ENCODE data around the gene UTP25. TPM values are rescaled to one million over a fixed set of nuclear protein-coding genes. Genes with fewer than 3 reads are reported as not detected.

UTP25 gene
- total RNA-seq, 1 experiment from 2014 or later: 9.5 TPM

DNA sequence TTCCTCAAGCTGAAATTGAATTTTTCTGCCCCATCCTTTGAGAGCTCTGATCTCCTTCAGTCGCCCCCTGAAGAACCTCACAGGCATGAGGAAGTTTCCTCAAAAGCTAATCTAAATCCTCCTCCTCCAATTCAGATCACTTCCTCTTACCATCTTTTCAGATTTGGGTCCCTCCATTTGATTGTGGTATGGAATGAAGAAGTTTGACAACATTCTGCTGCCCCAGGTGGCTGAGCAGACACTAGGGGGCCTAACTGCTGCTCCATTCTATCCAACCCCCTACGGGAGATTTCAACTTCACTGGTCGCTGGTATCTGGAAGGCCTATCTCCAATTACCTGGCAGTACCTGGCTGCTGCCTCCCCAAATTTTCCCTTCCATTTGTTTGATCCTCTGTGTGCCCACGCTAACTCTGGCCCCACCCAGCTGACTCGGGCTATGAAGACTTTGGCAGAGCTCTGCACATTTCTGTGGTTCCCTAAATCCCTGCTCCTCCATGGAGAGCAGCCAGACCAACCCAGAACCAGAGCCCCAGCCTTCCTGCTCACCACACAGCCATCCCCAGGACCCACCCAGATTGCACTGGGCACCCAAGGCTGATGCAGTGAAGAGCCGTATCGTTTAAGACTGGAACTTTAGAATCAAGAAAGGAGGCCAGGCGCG lies 29.7 kb upstream of the UTP25 start:
- ChIA-PET CTCF (interaction anchor here (1.1 kb wide), 1 partner anchor 8 kb away, joined by 6 read pairs; the partner anchor contains the start of gene IRF6), POLR2A (no interaction called here)
- Histone ChIP-seq H3K4me1 (peaks cover 14% of the 10 kb centered on the region), H3K9me3 (no peaks in the 10 kb centered on the region), H3K4me3 (ENCODE audit: low read depth, low read length) (no peak overlapping the region), H3K27me3 (replicated peaks; ENCODE audit: control insufficient read depth, insufficient read depth, low read length) (no peaks in the 10 kb centered on the region), H3K36me3 (ENCODE audit: control insufficient read depth, insufficient read depth, low read length) (no peaks in the 10 kb centered on the region; the same call in 1 of the 2 replicates)
- intact Hi-C loops (cut with micrococcal nuclease; ENCODE audit: unreplicated experiment): no loop called here
- Mint-ChIP-seq H3K4me1 (ENCODE audit: low read depth, unreplicated experiment) (peaks cover 8% of the 10 kb centered on the region), H3K9me3 (ENCODE audit: unreplicated experiment) (no peaks in the 10 kb centered on the region), H3K4me3 (ENCODE audit: unreplicated experiment) (no peak overlapping the region), H3K27ac (ENCODE audit: unreplicated experiment) (no peak overlapping the region), H3K36me3 (ENCODE audit: insufficient read depth, unreplicated experiment) (peaks cover 57% of the 10 kb centered on the region), H3K27me3 (ENCODE audit: insufficient read depth, unreplicated experiment) (no peaks in the 10 kb centered on the region)
- TF ChIP-seq, protein P1, sequence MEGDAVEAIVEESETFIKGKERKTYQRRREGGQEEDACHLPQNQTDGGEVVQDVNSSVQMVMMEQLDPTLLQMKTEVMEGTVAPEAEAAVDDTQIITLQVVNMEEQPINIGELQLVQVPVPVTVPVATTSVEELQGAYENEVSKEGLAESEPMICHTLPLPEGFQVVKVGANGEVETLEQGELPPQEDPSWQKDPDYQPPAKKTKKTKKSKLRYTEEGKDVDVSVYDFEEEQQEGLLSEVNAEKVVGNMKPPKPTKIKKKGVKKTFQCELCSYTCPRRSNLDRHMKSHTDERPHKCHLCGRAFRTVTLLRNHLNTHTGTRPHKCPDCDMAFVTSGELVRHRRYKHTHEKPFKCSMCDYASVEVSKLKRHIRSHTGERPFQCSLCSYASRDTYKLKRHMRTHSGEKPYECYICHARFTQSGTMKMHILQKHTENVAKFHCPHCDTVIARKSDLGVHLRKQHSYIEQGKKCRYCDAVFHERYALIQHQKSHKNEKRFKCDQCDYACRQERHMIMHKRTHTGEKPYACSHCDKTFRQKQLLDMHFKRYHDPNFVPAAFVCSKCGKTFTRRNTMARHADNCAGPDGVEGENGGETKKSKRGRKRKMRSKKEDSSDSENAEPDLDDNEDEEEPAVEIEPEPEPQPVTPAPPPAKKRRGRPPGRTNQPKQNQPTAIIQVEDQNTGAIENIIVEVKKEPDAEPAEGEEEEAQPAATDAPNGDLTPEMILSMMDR (IDR thresholded peaks at IDR 0.05; ENCODE audit: insufficient read depth in 1 of 2, low read depth in 1 of 2, low read length in 1 of 2, severe bottlenecking in 1 of 2, unreplicated experiment in 1 of 2): peak in 1 of 2 experiments; percentile 49
- BruUV-seq (replicated peaks): no TSS peak
- DNase-seq: no peak

DNA sequence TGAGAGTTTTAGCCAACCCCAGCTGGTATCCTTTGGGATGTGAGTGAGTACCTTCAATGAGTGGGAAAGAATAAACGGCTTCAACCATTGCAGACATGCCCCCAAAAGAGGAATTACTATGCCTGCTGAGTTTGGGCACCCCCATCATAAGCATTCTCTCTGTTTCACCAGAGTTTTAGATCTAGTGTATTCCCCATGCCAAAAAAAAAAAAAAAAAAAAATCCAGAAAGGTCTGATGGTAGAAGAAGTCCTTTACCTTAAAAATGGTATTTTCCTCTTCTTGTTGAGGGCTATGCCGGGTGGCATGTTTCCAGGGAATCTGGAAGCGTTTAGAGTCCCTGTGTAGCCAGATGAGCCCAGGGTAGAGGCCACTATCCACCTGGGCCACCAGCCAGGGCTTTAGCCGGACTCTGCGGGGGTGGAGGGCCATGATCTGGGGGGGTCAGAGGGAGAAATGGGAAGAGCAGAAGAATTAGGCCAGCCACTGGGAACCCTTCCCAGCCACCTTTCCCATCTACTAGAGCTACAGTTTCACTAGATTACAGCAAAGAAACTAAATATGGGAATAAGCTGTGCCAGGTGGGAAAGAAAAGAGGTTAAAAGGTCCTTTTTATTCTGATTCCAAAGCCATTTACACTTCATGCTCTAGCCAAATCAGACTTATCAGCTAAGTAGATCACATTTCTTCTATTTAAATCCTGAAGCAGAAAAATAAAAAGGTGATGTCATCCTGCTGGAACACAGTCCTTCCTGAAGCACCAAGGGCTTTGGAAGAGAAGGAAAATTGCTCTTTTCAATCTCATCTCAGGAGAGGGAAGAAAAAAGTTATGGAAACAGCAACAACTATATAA lies 26.6 kb upstream of the UTP25 start:
- Mint-ChIP-seq H3K36me3 (ENCODE audit: insufficient read depth, unreplicated experiment) (peaks cover 27% of the 10 kb centered on the region), H3K27me3 (ENCODE audit: insufficient read depth, unreplicated experiment) (no peaks in the 10 kb centered on the region), H3K9me3 (ENCODE audit: unreplicated experiment) (no peaks in the 10 kb centered on the region), H3K4me1 (ENCODE audit: low read depth, unreplicated experiment) (peaks cover 19% of the 10 kb centered on the region), H3K27ac (ENCODE audit: unreplicated experiment) (no peak overlapping the region), H3K4me3 (ENCODE audit: unreplicated experiment) (no peak overlapping the region)
- CTCF ChIA-PET: interaction anchor here (0.6 kb wide), 1 partner anchor 43 kb away, joined by 3 read pairs; no protein-coding TSS in a partner anchor
- POLR2A ChIA-PET: no interaction called here
- no peak for DNase-seq
- BruUV-seq (replicated peaks): no TSS peak
- peaks cover 10% of the 10 kb centered on the region for H3K4me1 ChIP-seq
- no peaks in the 10 kb centered on the region for H3K27me3 ChIP-seq (replicated peaks; ENCODE audit: control insufficient read depth, insufficient read depth, low read length)
- TF ChIP-seq, protein P1 (IDR thresholded peaks at IDR 0.05; ENCODE audit: insufficient read depth in 1 of 2, low read depth in 1 of 2, low read length in 1 of 2, severe bottlenecking in 1 of 2, unreplicated experiment in 1 of 2): no peak
- H3K4me3 ChIP-seq (ENCODE audit: low read depth, low read length): no peak overlapping the region
- no peaks in the 10 kb centered on the region; the same call in 1 of the 2 replicates for H3K36me3 ChIP-seq (ENCODE audit: control insufficient read depth, insufficient read depth, low read length)
- intact Hi-C loops (cut with micrococcal nuclease; ENCODE audit: unreplicated experiment): no loop called here
- H3K9me3 ChIP-seq: no peaks in the 10 kb centered on the region

DNA sequence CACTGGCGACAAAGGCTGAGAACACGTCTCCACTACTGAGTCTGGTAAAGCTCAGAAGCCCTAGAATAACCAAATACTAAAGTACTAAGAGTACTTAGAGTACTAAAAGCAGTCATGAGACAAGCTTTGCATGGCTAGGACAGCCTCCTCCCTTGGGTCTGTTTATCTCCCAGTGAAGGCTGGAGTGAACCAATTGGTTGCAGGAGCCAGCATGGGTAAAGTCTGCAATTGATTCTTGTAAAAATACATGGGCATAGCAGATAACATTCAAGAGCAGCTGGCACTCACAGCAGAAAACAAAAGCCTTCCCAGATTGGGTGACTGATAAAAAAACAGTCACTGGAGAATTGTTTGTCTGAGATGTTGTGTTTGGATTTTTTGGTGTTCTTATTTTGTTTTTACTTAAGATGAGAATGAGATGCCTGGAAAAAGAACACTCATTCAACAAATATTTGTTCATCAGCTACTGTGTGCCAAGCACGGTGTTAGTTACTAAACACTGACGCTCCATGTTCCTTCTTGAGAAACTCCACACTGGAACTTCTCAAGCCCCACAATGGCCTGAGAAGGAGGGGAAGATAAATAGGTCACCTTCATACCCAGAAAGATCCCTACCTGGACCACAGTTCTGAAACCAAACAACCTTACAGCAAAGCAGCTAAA lies 25.5 kb upstream of the UTP25 start:
- no peaks in the 10 kb centered on the region for H3K27me3 ChIP-seq (replicated peaks; ENCODE audit: control insufficient read depth, insufficient read depth, low read length)
- H3K4me3 Mint-ChIP-seq (ENCODE audit: unreplicated experiment): no peak overlapping the region
- H3K9me3 Mint-ChIP-seq (ENCODE audit: unreplicated experiment): no peaks in the 10 kb centered on the region
- H3K36me3 ChIP-seq (ENCODE audit: control insufficient read depth, insufficient read depth, low read length): no peaks in the 10 kb centered on the region; the same call in 1 of the 2 replicates
- ChIA-PET POLR2A (no interaction called here), CTCF (no interaction called here)
- peaks cover 4% of the 10 kb centered on the region; the same call in 1 of the 2 replicates for H3K4me1 ChIP-seq
- H3K4me1 Mint-ChIP-seq (ENCODE audit: low read depth, unreplicated experiment): peaks cover 13% of the 10 kb centered on the region
- intact Hi-C loops (cut with micrococcal nuclease; ENCODE audit: unreplicated experiment): no loop called here
- H3K36me3 Mint-ChIP-seq (ENCODE audit: insufficient read depth, unreplicated experiment): peaks cover 20% of the 10 kb centered on the region
- H3K27ac Mint-ChIP-seq (ENCODE audit: unreplicated experiment): no peak overlapping the region
- H3K9me3 ChIP-seq: no peaks in the 10 kb centered on the region
- no peaks in the 10 kb centered on the region for H3K27me3 Mint-ChIP-seq (ENCODE audit: insufficient read depth, unreplicated experiment)
- TF ChIP-seq, protein P1 (IDR thresholded peaks at IDR 0.05; ENCODE audit: insufficient read depth in 1 of 2, low read depth in 1 of 2, low read length in 1 of 2, severe bottlenecking in 1 of 2, unreplicated experiment in 1 of 2): no peak
- no peak overlapping the region for H3K4me3 ChIP-seq (ENCODE audit: low read depth, low read length)
- no TSS peak for BruUV-seq (replicated peaks)
- no peak for DNase-seq
